ENCODE measurements around the gene SPINK9. TPM values are rescaled to one million over a fixed set of nuclear protein-coding genes. Genes with fewer than 3 reads are reported as not detected.

The SPINK9 gene
- total RNA-seq, 2 donors from 2014 or later = not detected

- Histone ChIP-seq H3K4me3 (ENCODE audit: low read length) (no peak overlapping the region), H3K9ac (ENCODE audit: extremely low read depth, low read length, poor library complexity, severe bottlenecking) (no peak overlapping the region), H3K27ac (ENCODE audit: low read depth, low read length) (no peak overlapping the region), H3K27me3 (ENCODE audit: control insufficient read depth, insufficient read depth, low read length, poor library complexity, severe bottlenecking) (no peaks in the 10 kb centered on the region), H3K36me3 (ENCODE audit: control insufficient read depth, insufficient read depth, low read length) (no peaks in the 10 kb centered on the region), H3K4me1 (ENCODE audit: control insufficient read depth, insufficient read depth, low read length) (no peaks in the 10 kb centered on the region), H3K9me3 (ENCODE audit: control insufficient read depth, low read length) (peaks cover 6% of the 10 kb centered on the region)
- Mint-ChIP-seq H3K27me3 (ENCODE audit: insufficient read depth) (no peaks in the 10 kb centered on the region), H3K4me3 (no peak overlapping the region), H3K9me3 (peaks cover 3% of the 10 kb centered on the region), H3K36me3 (ENCODE audit: low read depth) (no peaks in the 10 kb centered on the region), H3K27ac (no peak overlapping the region), H3K4me1 (no peaks in the 10 kb centered on the region)
- no peak for DNase-seq
- TF ChIP-seq, protein P1, sequence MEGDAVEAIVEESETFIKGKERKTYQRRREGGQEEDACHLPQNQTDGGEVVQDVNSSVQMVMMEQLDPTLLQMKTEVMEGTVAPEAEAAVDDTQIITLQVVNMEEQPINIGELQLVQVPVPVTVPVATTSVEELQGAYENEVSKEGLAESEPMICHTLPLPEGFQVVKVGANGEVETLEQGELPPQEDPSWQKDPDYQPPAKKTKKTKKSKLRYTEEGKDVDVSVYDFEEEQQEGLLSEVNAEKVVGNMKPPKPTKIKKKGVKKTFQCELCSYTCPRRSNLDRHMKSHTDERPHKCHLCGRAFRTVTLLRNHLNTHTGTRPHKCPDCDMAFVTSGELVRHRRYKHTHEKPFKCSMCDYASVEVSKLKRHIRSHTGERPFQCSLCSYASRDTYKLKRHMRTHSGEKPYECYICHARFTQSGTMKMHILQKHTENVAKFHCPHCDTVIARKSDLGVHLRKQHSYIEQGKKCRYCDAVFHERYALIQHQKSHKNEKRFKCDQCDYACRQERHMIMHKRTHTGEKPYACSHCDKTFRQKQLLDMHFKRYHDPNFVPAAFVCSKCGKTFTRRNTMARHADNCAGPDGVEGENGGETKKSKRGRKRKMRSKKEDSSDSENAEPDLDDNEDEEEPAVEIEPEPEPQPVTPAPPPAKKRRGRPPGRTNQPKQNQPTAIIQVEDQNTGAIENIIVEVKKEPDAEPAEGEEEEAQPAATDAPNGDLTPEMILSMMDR (conservative IDR thresholded peaks at IDR 0.05) = no peak
- 94% methylated on average over 1 of the region's 2 CpGs; no CpG with 5 or more reads in 1 of the 2 experiments for WGBS, 2 experiments (ENCODE audit: insufficient coverage in 1 of 2, insufficient read length in 1 of 2)
Observed at GRCh38 chr5:148353634-148354033, 18.3 kb downstream of the SPINK9 start.

DNA sequence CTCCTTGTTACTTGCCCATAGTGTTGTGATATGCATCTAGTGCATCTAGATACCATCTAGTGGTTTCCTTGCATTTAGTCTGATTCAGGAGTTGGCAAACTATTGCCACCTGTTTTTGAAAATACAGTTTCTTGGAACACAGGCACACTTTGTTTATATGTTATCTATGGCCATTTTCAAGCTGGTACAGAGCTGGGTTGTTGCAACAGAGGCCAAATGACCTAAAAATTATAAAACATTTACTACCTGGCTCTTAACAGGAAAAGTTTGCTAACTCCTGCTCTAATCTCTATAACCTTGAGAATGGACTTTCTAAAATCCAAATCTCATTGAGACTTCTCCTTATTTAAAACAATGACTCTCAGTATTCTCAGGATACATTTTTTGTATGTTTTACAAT lies 29.0 kb downstream of the SPINK9 start:
- Mint-ChIP-seq H3K27ac (no peak overlapping the region), H3K36me3 (ENCODE audit: low read depth) (no peaks in the 10 kb centered on the region), H3K9me3 (peaks cover 8% of the 10 kb centered on the region), H3K4me1 (peaks cover 31% of the 10 kb centered on the region), H3K4me3 (no peak overlapping the region), H3K27me3 (ENCODE audit: insufficient read depth) (peaks cover 17% of the 10 kb centered on the region)
- H3K36me3 ChIP-seq (ENCODE audit: control insufficient read depth, insufficient read depth, low read length) = no peaks in the 10 kb centered on the region
- peaks cover 4% of the 10 kb centered on the region for H3K4me1 ChIP-seq (ENCODE audit: control insufficient read depth, insufficient read depth, low read length)
- peaks cover 14% of the 10 kb centered on the region for H3K9me3 ChIP-seq (ENCODE audit: control insufficient read depth, low read length)
- H3K27me3 ChIP-seq (ENCODE audit: control insufficient read depth, insufficient read depth, low read length, poor library complexity, severe bottlenecking) = peaks cover 33% of the 10 kb centered on the region
- H3K4me3 ChIP-seq (ENCODE audit: low read length) = no peak overlapping the region
- no peak overlapping the region for H3K27ac ChIP-seq (ENCODE audit: low read depth, low read length)
- TF ChIP-seq, protein P1 (conservative IDR thresholded peaks at IDR 0.05) = no peak
- DNase-seq = no peak
- H3K9ac ChIP-seq (ENCODE audit: extremely low read depth, low read length, poor library complexity, severe bottlenecking) = no peak overlapping the region

DNA sequence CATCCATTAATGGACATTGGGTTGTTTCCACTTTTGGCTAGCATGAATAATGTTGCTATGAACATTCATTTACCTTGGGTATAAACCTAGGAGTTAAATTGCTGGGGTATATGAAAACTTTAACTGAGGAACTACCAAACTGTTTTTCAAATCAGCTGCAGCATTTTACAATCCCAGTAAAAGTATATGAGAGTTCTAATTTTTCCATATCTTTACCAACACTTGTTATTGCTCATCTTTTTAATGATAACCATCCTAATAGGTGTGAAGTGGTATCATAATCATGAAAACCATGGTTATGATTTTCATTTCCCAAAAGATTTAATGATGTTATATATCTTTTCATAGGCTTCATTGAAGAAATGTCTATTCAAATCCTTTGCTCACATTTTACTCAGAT lies 32.9 kb downstream of the SPINK9 start:
- Histone ChIP-seq H3K4me1 (ENCODE audit: control insufficient read depth, insufficient read depth, low read length) (peaks cover 4% of the 10 kb centered on the region), H3K27me3 (ENCODE audit: control insufficient read depth, insufficient read depth, low read length, poor library complexity, severe bottlenecking) (peaks cover 23% of the 10 kb centered on the region), H3K36me3 (ENCODE audit: control insufficient read depth, insufficient read depth, low read length) (no peaks in the 10 kb centered on the region), H3K9ac (ENCODE audit: extremely low read depth, low read length, poor library complexity, severe bottlenecking) (no peak overlapping the region), H3K4me3 (ENCODE audit: low read length) (no peak overlapping the region), H3K9me3 (ENCODE audit: control insufficient read depth, low read length) (peaks cover 17% of the 10 kb centered on the region), H3K27ac (ENCODE audit: low read depth, low read length) (no peak overlapping the region)
- peaks cover 39% of the 10 kb centered on the region for H3K4me1 Mint-ChIP-seq
- H3K27me3 Mint-ChIP-seq (ENCODE audit: insufficient read depth) = peaks cover 17% of the 10 kb centered on the region
- TF ChIP-seq, protein P1 (conservative IDR thresholded peaks at IDR 0.05) = no peak
- H3K36me3 Mint-ChIP-seq (ENCODE audit: low read depth) = no peaks in the 10 kb centered on the region
- no peak overlapping the region for H3K27ac Mint-ChIP-seq
- peaks cover 8% of the 10 kb centered on the region for H3K9me3 Mint-ChIP-seq
- no peak for DNase-seq
- no peak overlapping the region for H3K4me3 Mint-ChIP-seq

Measured in endodermal cell (in vitro differentiated cells).